G401.6 (cell line): ENCODE measurements around the gene ZDHHC14.

Source experiments
- FAIRE-seq: peaks from 2 replicates; lab custom pipeline; 2012; peaks lifted over from hg19 to GRCh38; lab: Jason Lieb, UNC

ZDHHC14 gene

GRCh38 chr6:157627195-157627966 is 246.4 kb downstream of the ZDHHC14 start:
- FAIRE-seq, result no peak

GRCh38 chr6:157628463-157628862 is 247.5 kb downstream of the ZDHHC14 start:
- FAIRE-seq, result no peak

- no peak for FAIRE-seq
These were observed 248.2 kb downstream of the ZDHHC14 start for GRCh38 chr6:157629220-157629619.

GRCh38 chr6:157630463-157631080 is 249.6 kb downstream of the ZDHHC14 start:
- FAIRE-seq, result no peak

GRCh38 chr6:157631412-157631811 is 250.4 kb downstream of the ZDHHC14 start:
- FAIRE-seq, result no peak

GRCh38 chr6:157631838-157632614 is 251.0 kb downstream of the ZDHHC14 start:
- no peak for FAIRE-seq

- FAIRE-seq, result no peak
These were observed 251.8 kb downstream of the ZDHHC14 start for GRCh38 chr6:157632821-157633220.

- no peak for FAIRE-seq
These were observed 253.6 kb downstream of the ZDHHC14 start for GRCh38 chr6:157634546-157634945.

GRCh38 chr6:157635388-157636244 is 254.6 kb downstream of the ZDHHC14 start:
- FAIRE-seq, result no peak

GRCh38 chr6:157637516-157637915 is 256.5 kb downstream of the ZDHHC14 start:
- no peak for FAIRE-seq

GRCh38 chr6:157637941-157638662 is 257.1 kb downstream of the ZDHHC14 start:
- no peak for FAIRE-seq

GRCh38 chr6:157638779-157639178 is 257.8 kb downstream of the ZDHHC14 start:
- no peak for FAIRE-seq

- no peak for FAIRE-seq
These were observed 259.9 kb downstream of the ZDHHC14 start for GRCh38 chr6:157640746-157641451.

- FAIRE-seq, result no peak
These were observed 260.8 kb downstream of the ZDHHC14 start for GRCh38 chr6:157641837-157642236.

GRCh38 chr6:157642736-157643135 is 261.7 kb downstream of the ZDHHC14 start:
- FAIRE-seq, result no peak

GRCh38 chr6:157644043-157644810 is 263.2 kb downstream of the ZDHHC14 start:
- no peak for FAIRE-seq

- FAIRE-seq, result no peak
These were observed 264.3 kb downstream of the ZDHHC14 start for GRCh38 chr6:157645201-157645795.

- FAIRE-seq, result no peak
These were observed 265.0 kb downstream of the ZDHHC14 start for GRCh38 chr6:157646012-157646411.

- FAIRE-seq, result no peak
These were observed 266.4 kb downstream of the ZDHHC14 start for GRCh38 chr6:157647261-157647915.
